Stimulated activated CD4-positive, alpha-beta T cell treated with anti-CD3 and anti-CD28 coated beads, Interleukin-2, amount 100 ng/mL, for 4 hours (primary cell): ENCODE measurements around the gene IMPA2.
"Not testable (repeated sequence)": the region's sequence is repeated elsewhere in the genome, so short reads cannot be mapped to it uniquely, and the experiment has no call there.

ENCODE experiments used
- DNase-seq: peaks from one replicate; pipeline ENCODE4 v3.0.0-alpha.2; 2020; ENCODE audit warnings: low read depth

Gene IMPA2

GRCh38 chr18:11962597-11962996 is 18.7 kb upstream of the IMPA2 start:
- no peak for DNase-seq

DNA sequence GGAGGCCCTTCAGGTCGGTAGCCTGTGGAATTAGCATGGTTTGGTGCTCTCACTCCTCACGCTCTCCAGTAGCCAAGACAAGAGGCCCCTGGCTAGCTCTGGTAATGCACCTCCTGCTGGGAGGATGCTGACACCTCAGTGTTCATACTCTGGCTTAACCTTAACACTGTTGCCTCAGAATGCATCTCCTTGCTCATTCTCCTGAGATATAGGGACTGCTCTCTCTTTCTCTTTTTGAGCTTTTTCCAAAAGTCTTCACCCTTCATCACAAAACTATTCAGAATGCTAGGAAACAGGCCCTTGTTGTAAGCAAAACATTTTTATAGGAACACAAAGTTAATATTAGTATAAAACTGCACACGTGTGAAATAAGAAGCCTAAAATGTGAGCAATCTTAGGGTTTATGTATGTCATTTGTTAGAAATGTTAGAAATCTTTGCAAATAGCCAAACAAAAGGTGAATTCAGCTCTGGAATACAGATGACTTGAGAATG is 17.3 kb upstream of the IMPA2 start:
- DNase-seq: no peak

- no peak for DNase-seq
Observed at GRCh38 chr18:11969904-11970835, 11.1 kb upstream of the IMPA2 start.

- DNase-seq: not testable (repeated sequence)
Observed at GRCh38 chr18:11970836-11971226, 10.5 kb upstream of the IMPA2 start.

- DNase-seq: no peak
Observed at GRCh38 chr18:11972371-11973174, 8.7 kb upstream of the IMPA2 start.

GRCh38 chr18:11974741-11975325 is 6.5 kb upstream of the IMPA2 start:
- no peak for DNase-seq

DNA sequence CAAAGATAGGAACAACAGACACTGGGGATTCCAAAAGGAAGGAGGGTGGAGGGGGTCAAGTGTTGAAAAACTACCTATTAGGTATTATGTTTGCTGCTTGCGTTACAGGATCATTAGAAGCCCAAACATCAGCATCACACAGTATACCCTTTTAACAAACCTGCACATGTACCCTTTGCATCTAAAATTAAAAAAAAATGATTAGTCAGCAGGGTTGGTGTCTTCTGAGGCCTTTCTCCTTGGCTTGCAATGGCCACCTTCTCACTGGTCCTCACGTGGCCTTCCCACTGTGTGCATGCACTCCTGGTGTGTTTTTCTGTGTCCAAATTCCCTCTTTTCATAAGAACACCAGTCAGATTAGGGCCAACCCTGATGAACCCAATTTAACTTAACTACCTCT is 5.6 kb upstream of the IMPA2 start:
- no peak for DNase-seq

DNA sequence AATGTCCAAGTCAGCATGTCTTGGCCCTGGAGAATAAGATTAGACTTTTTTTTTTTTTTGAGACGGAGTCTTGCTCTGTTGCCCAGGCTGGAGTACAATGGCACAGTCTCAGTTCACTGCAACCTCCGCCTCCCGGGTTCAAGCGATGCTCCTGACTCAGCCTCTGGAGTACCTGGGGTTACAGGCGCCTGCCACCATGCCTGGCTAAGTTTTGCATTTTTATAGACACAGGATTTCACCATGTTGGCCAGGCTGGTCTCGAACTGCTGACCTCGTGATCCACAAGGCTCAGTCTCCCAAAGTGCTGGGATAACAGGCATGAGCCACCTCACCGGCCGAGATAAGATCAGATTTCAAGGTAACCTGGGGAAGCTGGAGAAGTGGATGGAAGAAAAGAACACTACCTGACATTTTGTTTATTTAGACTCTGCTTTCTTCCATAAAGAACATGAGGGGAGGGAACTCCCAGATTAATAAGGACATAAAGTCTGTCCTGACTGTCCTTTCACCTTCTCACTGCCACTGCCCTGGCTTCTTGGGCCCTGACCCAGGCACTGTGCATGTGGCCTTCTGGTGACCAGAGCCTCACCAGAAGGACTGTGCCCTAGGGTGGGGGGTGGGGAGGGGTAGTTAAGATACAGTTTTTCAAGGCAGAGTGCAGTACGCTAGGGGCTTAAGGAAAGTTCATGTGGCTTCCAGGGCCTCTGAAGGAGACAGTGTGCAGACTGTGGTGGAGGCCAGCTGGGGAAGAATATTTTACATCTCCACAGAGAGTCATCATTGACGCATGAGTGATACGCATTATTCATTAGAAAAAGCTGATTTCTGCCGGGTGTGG is 4.8 kb upstream of the IMPA2 start:
- no peak for DNase-seq

GRCh38 chr18:11977153-11977466 is 4.2 kb upstream of the IMPA2 start:
- no peak for DNase-seq

DNA sequence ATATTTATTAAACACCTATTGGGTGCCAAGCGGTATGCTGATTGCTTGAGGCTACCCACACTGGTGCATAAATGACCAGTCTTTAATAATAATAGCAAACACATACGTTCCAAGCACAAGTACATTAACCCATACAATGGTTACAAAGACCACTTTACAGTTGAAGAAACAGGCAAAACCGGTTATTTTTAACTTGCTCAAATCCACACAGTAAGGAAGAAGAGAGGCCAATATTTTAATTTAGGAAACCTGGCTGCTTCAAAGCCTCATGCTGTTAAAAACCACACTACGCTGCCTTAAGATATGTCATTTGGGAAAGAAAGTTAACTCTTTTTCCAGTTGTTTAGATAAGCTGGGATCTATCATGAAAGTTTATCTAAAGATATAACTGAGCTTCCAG is 2.4 kb upstream of the IMPA2 start:
- DNase-seq: no peak

- DNase-seq: no peak
Observed at GRCh38 chr18:11980163-11980493, 1.2 kb upstream of the IMPA2 start.

GRCh38 chr18:11980494-11981191 is 664 bp upstream of the IMPA2 start:
- DNase-seq: peak; percentile 94

DNA sequence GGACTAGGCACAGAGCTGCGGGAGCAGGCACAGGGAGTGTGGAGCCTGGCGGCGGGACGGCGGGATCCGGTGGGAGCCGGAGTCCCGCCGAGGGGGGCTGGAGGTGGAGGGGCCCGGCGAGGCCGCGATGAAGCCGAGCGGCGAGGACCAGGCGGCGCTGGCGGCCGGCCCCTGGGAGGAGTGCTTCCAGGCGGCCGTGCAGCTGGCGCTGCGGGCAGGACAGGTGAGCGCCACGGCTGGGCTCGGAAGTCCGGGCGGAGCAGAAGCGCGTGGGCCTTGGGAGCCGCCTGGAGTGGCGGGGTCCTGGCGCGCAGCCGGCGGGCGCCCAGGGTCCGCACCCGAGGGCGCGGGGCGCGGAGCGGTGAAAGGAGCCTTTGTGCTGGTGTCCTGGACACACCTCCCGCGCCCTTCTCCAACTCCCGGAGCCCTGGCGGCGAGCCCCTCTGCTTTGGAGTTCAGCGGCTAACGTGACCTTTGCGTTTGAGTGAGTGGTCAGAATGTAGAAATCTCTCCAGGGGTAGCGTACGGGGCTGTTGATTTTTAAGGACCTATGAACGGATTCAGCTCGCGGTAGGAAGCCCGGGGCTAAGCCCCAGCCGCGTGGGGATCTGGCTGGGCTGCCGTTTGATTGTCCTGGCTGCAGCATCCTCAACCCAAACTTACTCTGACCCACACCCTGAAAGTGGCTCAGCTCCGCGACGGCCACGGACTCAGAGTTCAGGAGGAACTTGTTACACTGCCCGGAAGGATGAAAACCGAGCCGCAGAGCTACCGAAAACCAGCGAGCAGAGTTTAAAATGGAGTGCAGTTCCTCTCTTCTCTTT is 448 bp downstream of the IMPA2 start:
- DNase-seq: no peak

GRCh38 chr18:11982981-11983380 is 1.7 kb downstream of the IMPA2 start:
- DNase-seq: no peak

- no peak for DNase-seq
Observed at GRCh38 chr18:11983592-11983991, 2.3 kb downstream of the IMPA2 start.

- no peak for DNase-seq
Observed at GRCh38 chr18:11984091-11984490, 2.8 kb downstream of the IMPA2 start.

GRCh38 chr18:11985586-11985985 is 4.3 kb downstream of the IMPA2 start:
- DNase-seq: no peak

- DNase-seq: no peak
Observed at GRCh38 chr18:11986061-11986460, 4.8 kb downstream of the IMPA2 start.

GRCh38 chr18:11987527-11987926 is 6.2 kb downstream of the IMPA2 start:
- no peak for DNase-seq

DNA sequence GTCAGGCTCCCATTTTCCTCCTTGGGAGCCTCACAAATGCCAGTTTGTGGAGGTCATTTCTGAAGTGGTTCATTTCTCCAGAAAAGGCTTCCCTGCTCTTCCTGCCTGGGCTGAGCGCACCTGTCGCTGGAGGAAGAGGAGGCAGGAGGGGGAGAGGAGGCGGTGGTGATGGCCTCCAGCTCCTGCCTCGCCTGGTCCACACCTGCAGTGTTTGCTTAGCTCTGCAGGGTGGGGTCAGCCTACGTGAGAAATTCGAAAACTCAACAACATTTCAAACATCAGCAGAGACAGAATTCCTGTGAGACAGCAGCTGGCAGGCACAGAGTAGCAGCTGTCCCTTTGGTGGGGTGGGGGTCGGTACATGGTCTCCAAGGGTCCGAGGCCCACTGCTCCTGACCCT is 7.9 kb downstream of the IMPA2 start:
- no peak for DNase-seq
